ENCODE results near the gene GOLGA8A. TPM values are rescaled to one million over a fixed set of nuclear protein-coding genes. Genes with fewer than 3 reads are reported as not detected.
"Not testable (repeated sequence)": the region's sequence is repeated elsewhere in the genome, so short reads cannot be mapped to it uniquely, and the experiment has no call there.

Gene GOLGA8A
- total and polyA plus RNA-seq, 5 experiments from 2014 or later: 1.5 to 250 (median 2.0) TPM

- POLR2A ChIA-PET: interaction anchor here (1.0 to 1.6 kb wide), 2 partner anchors 69 to 335 kb away, joined by 3 to 7 read pairs; partner anchors contain the start of genes EMC7 and PGBD4
- ATAC-seq (peak; percentile 67), DNase-seq (peak in 7 of 10 donors; percentile 8 to 52 (median 29))
- Mint-ChIP-seq H3K4me1 (peaks cover 4 to 39% (median 18%) of the 10 kb centered on the region in 4 donors), H3K9me3 (no peaks in the 10 kb centered on the region), H3K4me3 (peak overlapping the region in 9 of 10 donors; percentile 71 to 92 (median 84)), H3K36me3 (peaks cover 0 to 20% (median 0%) of the 10 kb centered on the region in 3 donors), H3K27me3 (peaks cover 0 to 3% (median 0%) of the 10 kb centered on the region in 5 donors), H3K27ac (peak overlapping the region in 1 of 10 donors; percentile 74)
Observed at GRCh38 chr15:34436956-34437442, 609 bp downstream of the GOLGA8A start.

- POLR2A ChIA-PET: interaction anchor here (1.0 to 1.6 kb wide), 2 partner anchors 69 to 334 kb away, joined by 3 to 7 read pairs; partner anchors contain the start of genes EMC7 and PGBD4
- peak; percentile 51 to 66 for ATAC-seq
- peak in 5 of 10 donors; percentile 20 to 60 (median 34) for DNase-seq
- Mint-ChIP-seq H3K4me1 (peaks cover 4 to 39% (median 18%) of the 10 kb centered on the region in 4 donors), H3K27me3 (no peaks in the 10 kb centered on the region), H3K36me3 (peaks cover 0 to 23% (median 0%) of the 10 kb centered on the region in 3 donors), H3K9me3 (no peaks in the 10 kb centered on the region), H3K27ac (peak overlapping the region in 9 of 10 donors; percentile 31 to 91 (median 71)), H3K4me3 (peak overlapping the region in 9 of 10 donors; percentile 71 to 92 (median 84))
Observed at GRCh38 chr15:34436126-34436955, 1.3 kb downstream of the GOLGA8A start.

GRCh38 chr15:34435658-34436057 lies 1.9 kb downstream of the GOLGA8A start:
- Mint-ChIP-seq H3K36me3 (peaks cover 0 to 24% (median 0%) of the 10 kb centered on the region in 3 donors), H3K9me3 (no peaks in the 10 kb centered on the region), H3K27me3 (no peaks in the 10 kb centered on the region), H3K4me1 (peaks cover 4 to 39% (median 18%) of the 10 kb centered on the region in 4 donors), H3K27ac (peak overlapping the region in 6 of 10 donors; percentile 11 to 91 (median 52)), H3K4me3 (peak overlapping the region in 8 of 10 donors; percentile 73 to 90 (median 82))
- DNase-seq: no peak
- POLR2A ChIA-PET: no interaction called here
- no peak for ATAC-seq

- ATAC-seq: no peak
- Mint-ChIP-seq H3K36me3 (peaks cover 0 to 32% (median 0%) of the 10 kb centered on the region in 3 donors), H3K4me3 (peak overlapping the region in 4 of 10 donors; percentile 10 to 90 (median 72)), H3K27me3 (no peaks in the 10 kb centered on the region), H3K27ac (peak overlapping the region in 1 of 10 donors; percentile 70), H3K9me3 (no peaks in the 10 kb centered on the region), H3K4me1 (peaks cover 4 to 39% (median 21%) of the 10 kb centered on the region in 4 donors)
- no peak for DNase-seq
- POLR2A ChIA-PET: interaction anchor here (0.6 kb wide), 1 partner anchor 502 kb away, joined by 3 read pairs; no protein-coding TSS in a partner anchor
Observed at GRCh38 chr15:34434627-34435305, 2.8 kb downstream of the GOLGA8A start.

GRCh38 chr15:34433956-34434626 lies 3.5 kb downstream of the GOLGA8A start:
- Mint-ChIP-seq H3K4me3 (peak overlapping the region in 1 of 10 donors; percentile 10), H3K36me3 (peaks cover 0 to 37% (median 0%) of the 10 kb centered on the region in 3 donors), H3K4me1 (peaks cover 4 to 39% (median 21%) of the 10 kb centered on the region in 4 donors), H3K27ac (peak overlapping the region in 1 of 10 donors; percentile 56)
- H3K9me3 Mint-ChIP-seq, POLR2A ChIA-PET, DNase-seq, ATAC-seq, H3K27me3 Mint-ChIP-seq: not testable (repeated sequence)

- ATAC-seq, POLR2A ChIA-PET: not testable (repeated sequence)
Observed at GRCh38 chr15:34430642-34431041, 7.0 kb downstream of the GOLGA8A start.

GRCh38 chr15:34423425-34424090 lies 14.1 kb downstream of the GOLGA8A start:
- H3K27ac Mint-ChIP-seq, H3K4me1 Mint-ChIP-seq, H3K4me3 Mint-ChIP-seq, H3K9me3 Mint-ChIP-seq, POLR2A ChIA-PET, ATAC-seq, DNase-seq, H3K27me3 Mint-ChIP-seq: not testable (repeated sequence)
- H3K36me3 Mint-ChIP-seq: peaks cover 0 to 31% (median under 1%) of the 10 kb centered on the region in 3 donors

More at GRCh38 chr15:34430642-34431041, 7.0 kb downstream of the GOLGA8A start:
- H3K27me3 Mint-ChIP-seq, DNase-seq, H3K4me3 Mint-ChIP-seq, H3K9me3 Mint-ChIP-seq, H3K27ac Mint-ChIP-seq: not testable (repeated sequence)
- Mint-ChIP-seq H3K4me1 (peaks cover 7 to 22% (median 10%) of the 10 kb centered on the region in 4 donors), H3K36me3 (peaks cover 0 to 56% (median 0%) of the 10 kb centered on the region in 3 donors)

GRCh38 chr15:34420953-34421352 lies 16.7 kb downstream of the GOLGA8A start:
- DNase-seq, ATAC-seq, H3K4me3 Mint-ChIP-seq, H3K27me3 Mint-ChIP-seq, H3K27ac Mint-ChIP-seq, H3K9me3 Mint-ChIP-seq, H3K4me1 Mint-ChIP-seq, POLR2A ChIA-PET: not testable (repeated sequence)
- peaks cover 0 to 22% (median 5%) of the 10 kb centered on the region in 3 donors for H3K36me3 Mint-ChIP-seq

GRCh38 chr15:34418435-34418834 lies 19.2 kb downstream of the GOLGA8A start:
- POLR2A ChIA-PET, ATAC-seq, H3K4me1 Mint-ChIP-seq, H3K9me3 Mint-ChIP-seq, H3K27me3 Mint-ChIP-seq, H3K4me3 Mint-ChIP-seq: not testable (repeated sequence)
- H3K27ac Mint-ChIP-seq: peak overlapping the region in 2 of 10 donors; percentile 30 to 54
- H3K36me3 Mint-ChIP-seq: peaks cover 0 to 13% (median 5%) of the 10 kb centered on the region in 3 donors
- DNase-seq: peak in 1 of 10 donors; percentile 45

GRCh38 chr15:34409511-34409910 lies 28.1 kb downstream of the GOLGA8A start:
- ATAC-seq, H3K27me3 Mint-ChIP-seq, POLR2A ChIA-PET, H3K36me3 Mint-ChIP-seq, H3K4me1 Mint-ChIP-seq, H3K9me3 Mint-ChIP-seq, H3K27ac Mint-ChIP-seq, H3K4me3 Mint-ChIP-seq: not testable (repeated sequence)
- peak in 1 of 10 donors; percentile 53 for DNase-seq

GRCh38 chr15:34408973-34409372 lies 28.6 kb downstream of the GOLGA8A start:
- H3K4me1 Mint-ChIP-seq, H3K4me3 Mint-ChIP-seq, H3K27me3 Mint-ChIP-seq, H3K9me3 Mint-ChIP-seq, POLR2A ChIA-PET, H3K36me3 Mint-ChIP-seq, H3K27ac Mint-ChIP-seq, DNase-seq: not testable (repeated sequence)
- ATAC-seq: peak in 1 of 2 donors; percentile 81

Measured in naive thymus-derived CD8-positive, alpha-beta T cell (primary cell).